ENCODE data around the gene CCDC12.

The CCDC12 gene

DNA sequence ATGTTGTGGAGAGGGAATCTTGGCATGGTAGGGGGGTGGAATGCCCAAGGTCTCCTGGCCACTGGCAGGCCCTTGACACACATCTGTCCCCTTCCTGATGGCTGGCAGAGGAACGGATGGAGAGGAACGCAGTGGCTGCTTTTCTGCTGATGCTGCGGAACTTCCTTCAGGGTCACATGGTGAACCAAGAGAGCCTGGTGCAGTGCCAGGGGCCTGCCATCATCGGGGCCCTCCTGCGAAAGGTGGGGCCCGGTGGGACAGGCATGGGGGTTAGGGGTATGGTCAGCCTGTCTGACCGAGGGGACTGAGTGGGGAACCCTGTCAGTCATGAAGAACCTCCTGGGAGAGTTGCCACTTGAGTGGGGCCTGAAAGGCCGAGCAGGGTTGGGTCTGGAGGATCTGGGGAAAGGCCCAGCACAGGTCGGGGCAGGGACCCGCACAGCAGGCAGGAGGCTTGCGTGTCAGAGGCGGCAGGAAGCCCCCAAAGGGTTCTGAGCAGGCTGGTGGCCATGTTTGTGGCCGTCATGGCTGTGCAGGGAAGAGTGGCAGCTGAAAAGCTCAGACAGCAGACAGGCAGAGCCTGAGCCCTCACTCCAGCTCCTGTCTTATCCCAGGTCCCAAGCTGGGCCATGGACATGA, 21.0 kb upstream of the CCDC12 start:
- no peak overlapping the region for H3K4me3 ChIP-seq (ENCODE audit: low read depth, low read length)

DNA sequence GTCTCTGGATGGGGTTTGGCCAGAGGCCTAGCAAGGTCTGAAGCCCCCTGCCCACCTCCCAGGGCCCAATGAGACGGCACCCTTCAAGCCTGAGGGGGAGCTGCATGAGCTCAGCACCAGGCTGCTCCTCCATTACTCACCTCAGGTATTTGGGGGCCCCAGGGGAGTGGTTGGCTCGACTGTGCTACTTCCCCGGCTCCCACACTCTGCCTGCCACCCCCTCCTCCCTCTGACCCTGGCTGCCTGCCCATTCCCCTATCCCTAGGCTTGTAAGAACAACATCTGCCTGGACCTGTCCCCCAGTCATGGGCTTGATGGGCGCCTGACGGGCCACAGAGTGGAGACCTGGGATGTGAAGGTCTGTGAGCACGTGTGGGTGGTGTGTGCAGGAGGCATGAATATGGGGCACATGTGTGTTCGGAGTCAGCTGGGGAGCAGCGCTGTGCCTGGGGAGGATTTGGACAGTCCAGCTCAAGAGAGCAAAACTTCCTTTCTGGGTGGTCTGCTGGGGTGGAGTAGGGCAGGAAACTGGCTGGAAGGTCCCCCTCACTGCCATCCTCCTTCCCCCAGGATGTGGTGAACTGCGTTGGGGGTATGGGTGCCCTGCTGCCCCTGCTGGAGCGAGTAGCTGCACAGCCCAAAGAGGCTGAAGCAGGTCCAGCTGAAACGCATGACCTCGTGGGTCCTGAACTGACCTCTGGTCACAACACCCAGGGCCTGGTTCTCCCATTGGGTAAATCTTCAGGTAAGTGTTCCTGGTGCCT, 20.3 kb upstream of the CCDC12 start:
- H3K4me3 ChIP-seq (ENCODE audit: low read depth, low read length), result no peak overlapping the region

DNA sequence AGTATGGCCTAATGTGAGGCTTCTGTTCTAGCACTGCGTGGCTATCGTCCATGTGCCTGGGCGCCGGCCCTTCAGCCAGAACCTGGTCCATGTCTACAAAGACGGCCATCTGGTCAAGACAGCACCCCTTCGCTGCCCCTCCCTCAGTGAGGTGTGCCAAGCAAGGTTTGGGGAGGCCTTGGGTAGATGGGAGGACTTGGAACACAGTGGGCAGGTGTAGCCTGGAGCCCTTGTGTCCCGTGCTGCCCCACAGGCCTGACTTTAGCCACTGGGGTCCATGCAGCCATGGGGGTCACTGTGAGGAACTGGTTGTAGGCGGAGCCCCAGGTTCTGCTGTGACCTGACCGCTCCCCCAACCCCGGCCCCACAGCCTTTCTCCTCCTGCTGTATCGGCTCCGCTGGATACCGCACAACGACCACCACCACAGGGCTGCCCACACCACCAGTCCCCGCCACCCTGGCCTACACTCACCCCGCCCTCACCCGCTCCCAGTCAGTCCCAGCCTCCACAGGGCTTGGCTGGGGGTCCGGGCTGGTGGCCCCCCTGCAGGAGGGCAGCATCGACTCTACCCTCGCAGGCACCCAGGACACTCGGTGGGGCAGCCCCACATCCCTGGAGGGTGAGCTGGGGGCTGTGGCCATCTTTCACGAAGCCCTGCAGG, 19.5 kb upstream of the CCDC12 start:
- no peak overlapping the region for H3K4me3 ChIP-seq (ENCODE audit: low read depth, low read length)

DNA sequence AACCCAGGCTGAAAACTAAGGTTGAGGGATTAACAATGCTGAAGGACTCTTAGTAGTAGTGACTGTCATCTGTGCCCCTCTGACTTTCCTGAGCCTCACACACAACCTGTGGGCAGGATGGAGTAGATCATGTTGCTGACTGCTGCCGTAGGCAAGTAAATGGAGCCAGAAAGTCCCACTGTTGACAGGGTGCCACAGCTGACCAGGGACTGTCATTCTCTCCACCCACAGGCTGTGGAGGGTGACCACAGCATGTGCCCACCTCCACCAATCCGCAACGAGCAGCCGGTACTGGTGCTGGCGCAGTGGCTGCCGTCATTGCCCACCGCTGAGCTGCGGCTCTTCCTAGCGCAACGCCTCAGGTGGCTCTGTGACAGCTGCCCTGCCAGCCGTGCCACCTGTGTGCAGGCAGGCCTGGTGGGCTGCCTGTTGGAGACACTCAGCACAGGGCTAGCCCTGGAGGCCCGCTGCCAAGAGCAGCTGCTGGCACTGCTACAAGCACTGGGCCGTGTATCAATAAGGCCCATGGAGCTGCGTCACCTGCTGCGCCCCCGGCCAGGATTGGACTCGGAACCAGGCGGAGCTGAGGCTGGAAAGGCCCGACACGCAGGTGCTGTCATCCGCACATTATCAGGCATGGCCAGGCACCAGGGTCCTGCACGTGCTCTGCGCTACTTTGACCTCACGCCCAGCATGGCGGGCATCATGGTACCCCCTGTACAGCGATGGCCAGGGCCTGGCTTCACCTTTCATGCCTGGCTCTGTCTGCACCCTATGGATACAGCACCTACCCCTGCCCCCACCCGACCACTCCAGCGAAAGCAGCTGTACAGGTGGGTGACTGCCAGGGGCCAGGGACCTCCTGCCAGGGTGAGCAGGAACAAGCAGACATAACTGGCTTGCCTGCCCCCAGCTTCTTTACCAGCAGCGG, 18.5 kb upstream of the CCDC12 start:
- H3K4me3 ChIP-seq (ENCODE audit: low read depth, low read length), result no peak overlapping the region

DNA sequence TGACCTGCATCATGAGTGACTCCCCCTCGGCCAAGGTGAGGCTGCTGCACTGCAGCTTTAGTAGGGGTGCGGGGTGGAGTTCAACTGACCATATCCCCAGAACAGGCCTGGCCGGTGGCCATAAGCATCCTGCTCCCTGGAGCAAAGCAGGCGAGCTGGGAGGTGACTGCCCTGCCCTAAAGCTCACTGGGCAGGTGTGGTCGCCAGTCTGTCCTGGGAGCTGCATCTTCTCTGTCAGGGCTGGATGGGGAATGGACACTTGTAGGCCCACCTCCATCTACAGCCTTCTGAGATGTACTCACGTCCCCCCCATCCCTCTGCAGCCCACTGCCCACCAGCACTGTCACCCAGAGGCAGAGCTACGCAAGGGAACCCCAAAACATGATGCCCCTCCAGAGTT, 17.4 kb upstream of the CCDC12 start:
- H3K4me3 ChIP-seq (ENCODE audit: low read depth, low read length), result no peak overlapping the region

DNA sequence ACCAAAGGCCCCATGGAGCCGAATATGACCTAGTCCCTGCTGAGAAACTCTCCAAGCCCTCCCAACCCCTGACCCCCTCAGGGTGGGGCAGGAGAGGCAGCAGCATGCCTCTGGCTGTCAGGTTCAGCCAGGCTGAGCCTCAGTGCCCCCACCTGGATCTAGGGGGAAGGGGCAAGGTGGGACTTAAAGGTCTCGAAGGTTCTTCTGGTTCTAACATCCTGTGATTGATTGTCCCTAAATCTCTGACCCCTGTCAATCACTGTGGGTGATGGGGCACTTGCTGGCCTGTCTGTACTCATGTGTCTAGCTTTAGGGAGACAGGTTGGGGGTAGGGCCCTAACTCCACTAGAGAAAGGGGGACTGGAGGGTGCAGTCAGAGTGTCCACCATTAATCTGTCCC, 16.7 kb upstream of the CCDC12 start:
- H3K4me3 ChIP-seq (ENCODE audit: low read depth, low read length), result no peak overlapping the region

DNA sequence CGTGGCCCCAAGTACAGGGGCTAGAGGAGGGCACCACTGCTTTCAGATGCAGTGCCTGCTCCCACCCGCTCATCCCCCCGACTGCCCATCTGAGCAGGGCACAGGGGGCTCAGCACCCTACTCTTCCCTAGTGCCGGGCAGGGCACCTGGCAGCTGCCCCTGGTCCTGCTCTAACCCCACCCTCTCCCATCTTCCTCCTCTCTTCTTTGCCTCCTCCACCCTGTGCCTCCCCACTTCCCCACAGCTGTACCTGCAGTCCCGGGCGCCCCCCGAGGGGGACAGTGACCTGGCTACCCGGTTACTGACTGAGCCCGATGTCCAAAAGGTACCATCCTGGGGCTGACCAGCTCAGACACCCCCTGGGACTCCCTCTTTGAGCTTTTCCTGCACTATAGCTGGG, 15.7 kb upstream of the CCDC12 start:
- no peak overlapping the region for H3K4me3 ChIP-seq (ENCODE audit: low read depth, low read length)

DNA sequence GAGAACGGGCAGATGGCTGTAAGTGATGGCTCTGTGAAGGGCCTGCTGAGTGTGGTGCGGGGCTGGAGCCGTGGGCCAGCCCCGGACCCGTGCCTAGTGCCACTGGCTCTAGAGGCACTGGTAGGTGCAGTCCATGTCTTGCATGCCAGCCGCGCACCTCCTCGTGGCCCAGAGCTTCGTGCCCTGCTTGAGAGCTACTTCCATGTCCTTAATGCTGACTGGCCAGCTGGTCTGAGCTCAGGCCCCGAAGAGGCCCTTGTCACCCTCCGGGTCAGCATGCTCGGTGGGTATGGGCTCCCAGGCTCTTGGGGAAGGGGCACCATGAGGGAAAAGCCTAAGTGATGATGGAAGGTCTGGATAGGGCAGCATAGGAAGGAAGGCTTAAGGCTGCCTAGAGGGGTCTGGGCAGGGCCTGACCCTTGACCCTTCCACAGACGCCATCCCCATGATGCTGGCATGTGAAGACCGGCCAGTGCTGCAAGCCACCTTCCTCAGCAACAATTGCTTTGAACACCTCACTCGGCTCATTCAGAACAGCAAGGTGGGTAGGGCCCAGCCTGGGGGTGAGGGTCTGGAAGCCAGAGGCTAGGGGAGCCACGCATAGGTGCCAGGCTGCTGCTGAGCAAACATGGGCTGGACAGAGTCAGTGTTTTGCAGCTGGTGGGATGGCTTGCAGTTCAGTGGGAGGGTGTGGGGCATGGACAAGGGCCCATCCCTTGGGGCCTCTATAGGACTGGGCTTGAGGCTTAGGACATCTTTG, 15.0 kb upstream of the CCDC12 start:
- no peak overlapping the region for H3K4me3 ChIP-seq (ENCODE audit: low read depth, low read length)

DNA sequence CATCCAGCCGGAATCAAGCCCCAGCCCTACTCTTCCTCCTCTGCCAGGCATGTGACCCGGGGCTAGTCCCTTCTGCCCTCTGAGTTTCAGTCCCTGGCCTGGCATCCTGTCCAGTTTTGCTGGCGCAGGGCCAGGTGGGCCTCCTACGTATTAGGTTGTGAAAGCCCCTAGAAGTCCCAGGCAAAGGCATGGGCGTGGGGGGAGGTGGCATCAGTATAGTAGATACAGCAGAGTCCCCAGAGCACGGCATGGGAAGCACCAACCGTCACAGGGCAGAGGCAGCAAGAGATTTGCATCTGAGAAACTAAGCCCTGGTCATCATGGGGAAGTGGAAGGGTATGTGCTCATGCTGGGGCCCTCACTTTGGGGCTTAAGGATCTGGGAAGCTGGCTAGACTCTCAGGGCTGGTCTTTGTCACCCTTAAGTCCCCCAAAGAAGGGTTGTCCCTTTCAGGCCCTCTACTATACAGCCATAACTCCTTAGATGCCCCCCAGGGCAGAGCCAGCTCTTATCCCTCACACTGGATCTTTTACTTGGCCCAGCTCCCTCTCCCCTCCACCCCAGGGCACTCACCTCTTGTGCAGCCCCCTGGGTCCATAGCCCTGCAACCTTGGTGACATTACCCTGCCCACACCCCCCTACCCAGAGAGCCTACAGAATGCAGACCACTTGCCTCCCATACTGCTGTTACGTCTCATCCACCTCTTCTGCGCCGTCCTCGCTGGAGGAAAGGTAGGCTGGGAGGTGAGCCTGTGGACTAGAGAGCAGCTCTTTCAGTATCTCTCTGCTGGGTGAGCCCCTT, 14.2 kb upstream of the CCDC12 start:
- no peak overlapping the region for H3K4me3 ChIP-seq (ENCODE audit: low read depth, low read length)

DNA sequence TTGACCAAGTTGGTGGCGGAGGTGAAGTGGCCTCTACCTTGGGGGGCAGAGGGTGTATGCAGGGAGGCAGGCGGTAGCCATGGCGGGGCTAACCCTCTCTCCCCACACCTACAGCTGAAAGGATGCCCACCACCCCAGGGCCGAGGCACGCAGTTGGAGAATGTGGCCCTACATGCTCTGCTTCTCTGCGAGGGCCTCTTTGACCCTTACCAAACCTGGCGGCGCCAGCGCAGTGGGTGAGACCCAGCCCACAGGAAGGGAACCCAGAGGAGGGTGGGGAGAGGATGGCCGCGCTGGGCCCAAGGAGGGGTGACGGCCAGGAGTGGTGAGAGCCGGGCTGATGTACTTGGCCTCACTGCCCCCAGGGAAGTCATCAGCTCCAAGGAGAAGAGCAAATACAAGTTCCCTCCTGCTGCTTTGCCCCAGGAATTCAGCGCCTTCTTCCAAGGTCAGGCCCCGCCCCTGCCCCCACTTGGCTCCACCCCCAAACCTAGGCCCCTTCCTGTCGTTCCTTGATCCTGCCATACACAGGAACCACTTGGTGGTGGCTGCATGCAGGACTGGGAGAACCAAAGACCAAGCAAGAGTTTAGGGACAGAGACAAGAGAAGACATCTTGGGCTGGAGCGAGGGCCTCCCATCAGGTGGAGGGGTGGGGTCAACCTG, 12.7 kb upstream of the CCDC12 start:
- H3K4me3 ChIP-seq (ENCODE audit: low read depth, low read length), result no peak overlapping the region

DNA sequence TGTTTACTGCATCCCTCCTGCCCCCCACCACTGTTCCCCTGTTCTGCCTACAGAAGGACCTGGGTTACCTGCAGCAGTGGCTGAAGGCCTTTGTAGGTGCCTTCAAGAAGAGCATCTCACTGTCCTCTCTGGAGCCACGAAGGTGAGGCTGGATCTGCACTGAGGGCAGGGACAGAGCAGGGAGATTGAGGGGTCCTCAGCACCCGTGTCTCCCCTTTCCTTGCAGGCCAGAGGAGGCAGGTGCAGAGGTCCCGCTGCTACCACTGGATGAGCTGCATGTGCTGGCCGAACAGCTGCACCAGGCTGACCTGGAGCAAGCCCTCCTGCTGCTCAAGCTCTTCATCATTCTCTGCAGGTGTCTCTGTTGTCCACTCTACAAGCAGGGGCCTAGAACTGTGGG, 12.1 kb upstream of the CCDC12 start:
- no peak overlapping the region for H3K4me3 ChIP-seq (ENCODE audit: low read depth, low read length)

DNA sequence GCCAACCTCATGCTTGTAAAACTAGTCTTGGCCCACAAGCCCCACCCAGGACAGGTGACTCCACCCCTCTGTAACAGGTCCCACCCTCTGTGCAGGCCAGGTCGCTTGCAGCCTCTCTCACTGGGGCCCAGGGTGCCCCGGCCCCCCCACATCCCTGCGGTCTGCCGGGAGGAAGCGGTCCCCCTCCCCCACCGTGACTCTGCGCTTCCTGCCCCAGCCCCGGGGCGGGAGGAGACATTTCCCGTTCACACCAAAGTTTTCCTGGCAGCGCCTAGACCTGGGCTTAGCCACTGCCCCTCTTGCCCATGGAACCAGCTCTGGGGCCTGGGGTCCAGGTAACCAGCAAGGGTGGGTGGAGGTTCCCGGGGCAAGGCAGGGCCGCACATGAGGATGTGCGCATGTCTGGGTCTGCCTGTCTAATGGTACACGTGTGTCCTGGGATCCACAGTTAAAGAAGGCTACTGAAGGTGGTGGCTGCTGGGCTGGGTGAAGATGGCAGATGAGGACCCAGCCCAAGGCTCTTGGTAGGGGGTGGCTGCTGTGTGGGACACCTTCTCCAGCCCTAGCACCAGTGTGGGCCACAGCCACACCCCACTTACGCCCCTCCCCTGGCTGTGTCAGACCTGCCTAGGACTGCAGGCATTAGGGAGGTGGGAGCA, 11.3 kb upstream of the CCDC12 start:
- H3K4me3 ChIP-seq (ENCODE audit: low read depth, low read length), result no peak overlapping the region

DNA sequence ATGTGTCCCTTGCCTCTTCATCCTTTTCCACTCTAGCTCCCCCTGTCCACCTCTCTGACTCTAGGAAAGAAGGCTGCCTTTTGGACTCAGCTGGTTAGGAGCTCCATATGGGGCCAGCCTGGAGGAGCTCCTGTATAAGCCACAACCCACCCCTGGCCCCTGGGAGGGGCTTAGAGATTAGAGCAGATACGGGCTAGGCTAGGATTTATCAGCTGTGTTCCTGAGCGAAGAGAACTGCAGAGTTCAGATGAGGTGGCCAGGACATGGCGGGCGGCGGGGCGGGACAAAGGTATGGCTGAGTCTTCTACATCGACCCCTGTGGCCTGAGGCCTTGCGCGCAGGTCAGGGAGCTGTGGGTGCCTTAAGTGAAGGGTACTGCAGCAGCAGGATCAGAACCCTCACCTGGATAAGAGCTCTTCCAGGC, 10.8 kb upstream of the CCDC12 start:
- H3K4me3 ChIP-seq (ENCODE audit: low read depth, low read length), result no peak overlapping the region

DNA sequence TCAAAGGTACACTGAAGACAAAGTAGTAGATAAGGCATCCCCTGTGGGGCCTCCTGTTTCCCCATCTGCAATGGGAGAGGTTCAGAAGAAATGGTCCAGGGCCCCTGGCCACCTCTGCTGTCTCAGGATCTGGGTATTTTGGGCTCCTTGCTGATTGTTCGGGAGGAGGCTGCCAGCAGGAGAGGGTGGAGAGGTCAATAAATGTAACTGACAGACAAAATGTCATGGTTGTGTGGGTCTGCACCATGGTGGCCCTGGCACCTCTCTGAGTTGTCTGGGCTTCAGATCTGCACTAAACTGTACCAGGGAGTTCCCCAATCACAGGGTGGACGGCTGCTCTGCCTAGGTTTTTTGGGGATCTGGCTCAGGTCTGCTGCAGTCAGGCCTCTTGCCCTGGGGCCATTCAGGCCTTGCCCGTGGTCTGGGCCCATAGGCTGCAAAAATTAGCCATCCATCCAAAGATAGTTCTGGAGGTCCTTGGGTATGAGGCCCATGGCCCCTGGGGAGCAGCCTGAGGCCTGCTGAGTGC, 10.3 kb upstream of the CCDC12 start:
- H3K4me3 ChIP-seq (ENCODE audit: low read depth, low read length), result no peak overlapping the region

DNA sequence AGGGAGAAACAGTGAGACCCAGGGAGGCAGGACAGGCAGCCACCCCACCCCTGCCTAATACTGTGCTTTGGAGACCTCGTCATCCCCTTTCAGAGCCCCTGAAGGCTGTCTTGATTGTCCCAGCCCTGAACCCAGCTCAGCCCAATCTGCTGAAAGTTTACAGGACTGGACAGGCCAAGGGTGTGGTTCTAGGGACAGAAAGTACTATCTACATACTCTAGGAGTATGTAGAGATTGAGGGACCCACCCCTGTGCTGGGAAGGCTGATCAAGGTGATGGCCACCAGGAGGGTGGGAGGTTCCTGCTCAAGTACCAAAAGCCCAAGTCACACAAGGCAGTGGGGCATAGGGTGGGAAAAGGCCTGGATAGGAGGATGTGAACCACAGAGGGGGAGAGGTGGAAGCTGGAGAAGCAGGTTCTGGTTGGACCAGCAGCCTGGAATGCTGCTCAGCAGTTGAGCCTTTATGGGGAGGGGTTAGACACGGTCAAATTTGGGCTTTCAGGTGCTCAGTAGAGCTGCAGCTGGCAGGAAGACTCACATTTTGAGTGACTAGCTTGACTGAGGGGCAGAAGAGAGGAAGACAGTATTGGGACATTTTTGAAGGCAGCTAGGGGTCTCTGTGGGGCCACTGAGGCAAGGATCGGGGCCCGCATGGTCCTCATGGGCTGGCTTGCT, 9.6 kb upstream of the CCDC12 start:
- no peak overlapping the region for H3K4me3 ChIP-seq (ENCODE audit: low read depth, low read length)

DNA sequence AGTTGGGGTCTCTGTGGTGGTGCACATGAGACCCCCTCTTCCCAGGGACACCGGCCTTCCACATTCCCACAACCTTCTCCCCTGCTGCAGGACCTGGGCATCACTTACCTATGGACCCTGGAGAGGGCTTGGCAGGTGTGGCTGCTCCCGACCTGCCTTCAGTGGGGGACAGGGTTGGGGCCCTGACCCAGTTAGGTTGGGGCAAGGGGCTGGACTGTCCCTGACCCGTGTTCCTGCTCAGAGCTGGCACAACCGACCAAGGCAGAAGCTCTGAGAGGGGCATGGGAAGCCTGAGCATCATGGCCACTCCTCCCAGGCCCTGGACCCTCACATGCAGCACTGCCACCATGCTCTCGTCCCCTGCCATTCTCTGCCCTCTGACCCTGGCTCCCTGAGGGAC, 9.0 kb upstream of the CCDC12 start:
- H3K4me3 ChIP-seq (ENCODE audit: low read depth, low read length), result no peak overlapping the region

DNA sequence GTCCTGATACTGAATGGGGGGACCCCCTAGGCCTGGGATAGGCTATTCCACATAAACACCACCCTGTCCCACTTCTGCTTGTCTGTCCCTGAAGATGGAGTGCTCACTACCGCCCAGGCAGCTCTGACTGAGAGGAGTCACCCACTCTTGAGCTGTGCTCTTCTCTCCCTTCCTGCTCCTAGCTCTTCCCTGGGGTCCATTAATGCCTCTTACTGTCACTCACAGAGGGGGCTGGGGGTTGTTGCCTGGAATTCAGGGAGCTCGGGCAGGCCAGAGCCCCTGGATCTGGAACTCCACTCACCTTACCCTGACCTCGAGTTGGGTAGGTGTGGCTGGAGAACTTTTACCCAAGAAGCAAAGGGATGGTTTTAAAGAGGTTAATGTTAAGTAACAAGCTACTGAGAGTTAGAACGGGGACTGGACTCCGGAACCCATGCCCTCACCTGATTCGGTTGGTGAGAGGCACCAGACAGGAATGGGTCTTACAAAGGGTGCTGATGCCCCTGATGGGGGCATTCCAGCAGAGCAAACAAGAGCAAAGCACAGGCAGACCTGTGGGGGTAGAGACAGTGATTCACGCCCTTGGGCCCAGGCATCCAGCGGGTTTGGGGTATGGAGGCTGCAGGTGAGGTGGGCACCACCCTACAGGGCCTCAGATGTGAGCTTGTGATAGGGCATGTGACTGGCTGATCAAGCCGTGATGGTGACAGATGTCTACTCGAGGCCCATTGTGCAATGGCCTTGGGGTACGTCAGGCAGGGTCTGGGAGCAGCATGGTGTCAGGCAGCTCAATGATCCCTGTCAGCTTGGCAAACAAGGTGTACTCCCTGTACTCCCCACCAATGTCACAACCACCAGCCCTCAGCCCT, 8.3 kb upstream of the CCDC12 start:
- no peak overlapping the region for H3K4me3 ChIP-seq (ENCODE audit: low read depth, low read length)

Data from iPS-11a (cell line).